DMS53 (cell line): ENCODE measurements around the gene SDCBP2.

Source experiments
- DNase-seq: peaks from one replicate; lab custom pipeline; 2025; lab: John Stamatoyannopoulos, UW

The SDCBP2 gene

DNA sequence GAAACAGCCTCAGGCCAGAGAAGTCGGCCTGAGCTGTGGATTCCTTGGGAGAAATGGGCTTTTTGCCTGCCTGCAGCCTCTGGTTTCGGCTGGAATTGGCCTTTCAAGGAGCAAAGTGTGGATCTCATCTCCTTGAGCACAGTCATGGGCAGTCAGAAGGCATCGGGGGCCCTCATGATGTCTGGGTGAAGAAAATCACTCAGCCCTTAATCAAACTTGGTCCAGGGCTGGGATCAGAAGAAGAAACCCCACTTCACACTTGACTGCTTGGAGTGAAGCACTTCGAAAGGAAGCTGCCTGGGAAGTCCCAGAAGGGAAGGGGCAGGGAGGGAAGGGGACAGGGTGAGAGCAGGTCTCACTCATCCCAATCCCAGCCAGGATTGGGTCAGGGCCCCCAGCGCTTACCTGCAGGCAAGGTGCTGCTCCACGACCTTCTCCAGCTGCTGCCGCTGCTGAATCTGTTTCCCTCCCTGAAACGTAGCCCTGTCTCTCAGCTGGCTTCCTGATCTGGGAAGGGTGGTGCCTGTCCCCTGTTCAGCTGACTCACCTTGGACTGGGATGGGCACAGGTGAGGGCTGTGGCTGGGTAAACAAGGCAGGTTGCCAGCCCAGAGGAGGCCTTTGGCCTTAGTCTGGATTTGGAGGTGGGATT is at the start of gene SDCBP2:
Gene SDCBP2, minus strand, starts transcription at position 460 of the 651 bp plus-strand sequence. CDS start 8,723 bp downstream, outside the sequence.
- DNase-seq = peak; percentile 91

DNA sequence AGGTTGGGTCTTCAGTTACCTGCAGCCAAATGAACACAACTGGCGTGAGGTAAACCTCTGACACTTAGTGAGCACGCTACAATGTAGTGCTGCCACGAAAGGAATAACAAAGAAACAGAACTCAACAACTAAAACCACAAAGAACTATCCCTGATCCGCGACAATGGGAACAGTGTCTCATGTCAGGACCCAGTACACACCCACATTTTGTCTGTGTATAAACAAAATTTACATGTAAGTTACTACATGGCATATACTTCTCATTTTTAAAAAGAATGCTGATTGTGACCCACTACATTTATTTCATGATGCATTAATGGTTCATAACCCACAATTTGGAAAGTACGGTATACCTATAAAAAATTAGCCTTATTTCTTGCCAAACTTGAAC is 49.8 kb upstream of the SDCBP2 start:
- DNase-seq = no peak

DNA sequence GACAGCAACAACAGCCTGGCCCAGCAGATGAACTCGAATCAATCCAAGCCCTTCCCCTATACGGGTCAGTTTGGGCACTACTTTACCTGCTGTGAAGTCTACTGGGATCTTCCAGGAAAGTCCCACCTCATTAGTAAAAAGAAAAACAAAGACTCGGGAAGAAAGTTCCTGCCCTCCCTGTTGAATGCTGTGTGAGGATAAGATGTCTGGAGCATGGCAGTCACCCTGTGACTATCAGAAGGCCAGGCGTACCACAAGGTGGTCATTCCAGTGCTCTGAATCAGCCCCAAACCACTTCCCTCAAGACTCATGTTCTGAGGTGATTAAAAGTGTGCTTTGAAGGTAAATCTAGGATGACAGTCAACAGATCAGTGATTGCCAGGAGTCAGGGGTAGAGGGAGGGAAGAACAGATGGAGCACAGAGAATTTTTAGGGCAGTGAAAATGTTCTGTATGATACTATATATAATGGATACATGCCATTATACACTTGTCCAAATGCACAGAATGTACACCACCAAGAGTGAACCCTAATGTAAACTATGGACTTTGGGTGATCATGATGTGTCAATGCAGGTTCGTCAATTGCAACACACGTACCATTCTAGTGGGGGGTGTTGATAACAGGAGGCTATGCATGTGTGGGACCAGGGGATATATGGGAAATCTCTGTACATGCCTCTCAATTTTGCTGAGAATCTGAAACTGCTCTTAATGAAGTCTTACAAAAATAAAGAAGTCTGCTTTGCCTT is 49.2 kb upstream of the SDCBP2 start:
- DNase-seq = no peak

GRCh38 chr20:1377341-1377871 is 48.5 kb upstream of the SDCBP2 start:
- no peak for DNase-seq

DNA sequence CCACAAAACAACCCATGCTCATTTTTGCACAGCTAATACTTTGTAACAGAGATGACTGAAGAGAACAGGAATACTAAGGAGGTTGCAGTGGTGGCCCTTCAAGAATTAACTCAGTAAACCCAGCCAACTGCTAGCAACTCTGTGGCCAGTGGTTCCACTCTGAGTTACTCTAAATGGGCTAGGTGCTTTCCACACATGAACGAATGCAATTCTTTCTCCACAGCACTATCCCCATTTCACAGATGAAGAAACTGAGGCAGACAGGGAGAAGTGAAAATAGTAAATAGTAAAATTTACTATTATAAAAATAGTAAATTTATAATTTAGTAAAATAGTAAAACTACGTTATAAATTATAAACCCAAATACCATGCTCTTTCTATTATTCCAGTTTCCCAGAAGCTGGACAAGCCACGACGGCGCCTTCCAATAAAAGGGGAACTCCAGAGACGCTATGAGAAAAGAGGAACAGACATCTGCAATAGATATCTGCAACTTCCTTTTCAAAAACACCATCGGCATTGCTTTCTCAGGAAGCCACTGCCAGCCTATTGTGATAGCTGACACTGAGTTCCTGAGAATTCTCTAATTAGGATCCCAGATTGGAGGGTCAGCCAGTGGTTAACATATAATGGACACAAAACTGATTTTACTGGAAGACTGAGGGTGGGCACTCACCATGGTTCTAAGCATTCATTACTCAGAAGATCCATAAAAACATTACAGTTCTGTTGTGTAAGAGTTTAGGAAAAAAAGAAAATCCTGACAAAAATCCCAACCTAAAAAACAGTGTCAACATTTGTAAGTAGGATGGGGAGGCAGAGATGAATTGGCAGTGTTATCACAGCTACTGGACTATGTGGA is 47.7 kb upstream of the SDCBP2 start:
- DNase-seq = no peak

DNA sequence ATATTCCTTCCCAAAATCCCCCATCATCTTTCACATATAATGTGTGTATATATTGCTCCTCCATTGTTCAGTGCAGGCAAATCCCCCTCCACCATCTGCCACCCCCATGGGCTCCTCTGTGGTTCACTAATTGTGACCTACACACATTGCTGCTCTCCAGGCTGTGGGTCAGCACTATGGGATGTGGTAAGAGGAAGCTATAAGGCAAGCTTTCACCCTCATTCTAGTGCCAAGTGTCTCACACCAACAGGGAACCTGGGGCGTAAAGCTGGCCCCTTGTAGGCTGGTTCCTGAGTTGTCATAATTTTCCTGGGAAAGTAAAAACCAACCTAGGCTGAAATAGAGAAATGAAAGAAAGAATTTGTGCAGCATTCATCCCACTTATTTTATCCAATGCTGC is 47.1 kb upstream of the SDCBP2 start:
- DNase-seq = no peak

GRCh38 chr20:1375515-1375914 is 46.6 kb upstream of the SDCBP2 start:
- DNase-seq = no peak

DNA sequence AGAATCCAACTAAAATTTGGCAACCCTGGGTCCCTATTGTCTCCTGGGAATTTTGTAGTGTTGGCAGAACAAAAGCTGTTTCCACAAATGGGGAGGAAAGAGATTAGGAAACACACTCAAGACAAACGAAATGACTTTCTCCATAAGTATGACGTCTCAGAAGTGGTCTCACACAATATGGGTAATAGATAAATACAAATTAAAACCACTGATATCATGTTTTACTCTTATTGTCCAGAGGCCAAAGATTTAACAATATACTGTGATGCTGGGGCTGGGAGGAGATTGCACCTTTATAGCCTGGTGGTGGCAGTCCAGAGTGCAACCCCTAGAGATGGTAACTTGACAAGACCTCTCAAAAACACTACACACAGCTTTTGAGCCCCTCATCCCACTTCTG is 45.3 kb upstream of the SDCBP2 start:
- no peak for DNase-seq

GRCh38 chr20:1373614-1374013 is 44.7 kb upstream of the SDCBP2 start:
- DNase-seq = no peak

DNA sequence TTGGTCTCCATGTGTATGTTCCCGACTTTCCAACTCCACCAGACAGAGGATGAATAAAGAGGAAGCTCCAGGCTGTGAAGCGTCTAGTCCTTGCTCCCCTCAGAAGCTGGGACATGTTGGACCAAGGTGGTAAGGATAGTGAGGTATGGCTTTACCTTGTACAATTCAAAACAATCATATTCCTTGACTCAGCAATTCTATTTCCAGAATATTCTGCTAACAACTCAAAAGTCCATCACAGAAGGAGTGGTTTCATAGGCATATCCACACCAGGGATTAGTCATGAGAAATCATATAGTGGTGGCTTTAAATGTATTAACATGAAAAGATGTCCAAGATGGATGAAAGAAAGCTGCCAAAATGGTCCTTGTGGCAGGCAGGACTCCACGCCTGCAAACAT is 44.1 kb upstream of the SDCBP2 start:
- DNase-seq = no peak

DNA sequence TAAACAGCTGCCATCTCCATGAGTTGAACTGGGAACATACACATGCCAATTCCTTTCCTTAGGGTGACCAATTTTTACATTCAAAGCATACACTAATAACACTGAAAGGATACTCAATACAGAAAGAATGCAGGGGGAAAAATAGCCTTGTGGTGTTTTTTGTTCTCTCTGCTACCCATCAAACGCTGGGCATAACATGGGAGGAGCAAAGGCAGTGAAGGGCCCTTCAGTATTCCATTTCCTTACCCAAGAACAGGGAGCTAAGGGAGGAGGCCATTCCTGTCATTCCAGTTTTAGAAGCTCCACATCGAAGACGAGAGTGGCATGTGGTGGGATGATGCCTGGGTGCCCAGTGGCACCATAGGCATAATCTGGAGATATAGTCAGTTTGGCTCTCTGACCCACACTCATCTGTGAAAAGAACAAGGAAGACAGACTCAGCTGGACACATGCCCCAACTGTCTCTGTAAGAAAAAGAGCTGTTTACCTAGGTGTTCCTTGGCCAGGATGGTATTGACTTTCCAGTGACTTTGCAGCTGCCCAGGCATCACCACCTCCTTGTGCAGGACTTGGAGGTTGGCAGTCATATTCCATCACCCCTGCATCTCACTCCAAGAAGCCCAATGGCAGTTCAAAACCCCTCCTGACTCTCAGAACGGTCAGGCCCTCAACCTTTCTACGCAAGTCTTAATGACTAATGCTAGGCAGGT is 43.0 kb upstream of the SDCBP2 start:
- DNase-seq = no peak

DNA sequence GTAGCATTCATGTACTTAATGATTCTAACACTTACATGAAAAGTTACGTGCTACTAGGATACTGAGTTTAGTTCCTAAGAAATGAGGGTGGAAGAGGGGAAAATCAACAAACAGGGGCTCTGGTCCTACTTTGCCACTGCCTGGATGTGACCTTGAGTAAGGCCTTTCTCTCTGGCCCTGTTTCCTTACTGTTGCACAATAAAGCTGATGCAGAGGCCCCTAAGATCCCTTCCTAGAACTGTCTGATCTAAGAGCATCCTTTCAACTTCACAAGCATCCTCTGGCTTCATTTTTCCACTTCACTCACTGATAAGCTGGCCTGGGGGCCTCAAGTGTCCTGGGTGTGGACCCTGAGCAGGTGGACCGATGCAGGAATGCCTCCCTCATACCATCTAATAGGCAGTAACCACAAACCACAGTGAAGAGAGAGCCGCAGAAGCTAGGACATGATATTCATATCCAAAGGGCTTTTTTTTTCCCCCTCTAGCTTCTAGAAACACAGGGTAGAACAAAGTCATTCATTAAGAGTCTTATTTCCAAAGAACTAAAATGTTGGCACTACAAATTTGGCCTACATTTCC is 42.4 kb upstream of the SDCBP2 start:
- DNase-seq = no peak

DNA sequence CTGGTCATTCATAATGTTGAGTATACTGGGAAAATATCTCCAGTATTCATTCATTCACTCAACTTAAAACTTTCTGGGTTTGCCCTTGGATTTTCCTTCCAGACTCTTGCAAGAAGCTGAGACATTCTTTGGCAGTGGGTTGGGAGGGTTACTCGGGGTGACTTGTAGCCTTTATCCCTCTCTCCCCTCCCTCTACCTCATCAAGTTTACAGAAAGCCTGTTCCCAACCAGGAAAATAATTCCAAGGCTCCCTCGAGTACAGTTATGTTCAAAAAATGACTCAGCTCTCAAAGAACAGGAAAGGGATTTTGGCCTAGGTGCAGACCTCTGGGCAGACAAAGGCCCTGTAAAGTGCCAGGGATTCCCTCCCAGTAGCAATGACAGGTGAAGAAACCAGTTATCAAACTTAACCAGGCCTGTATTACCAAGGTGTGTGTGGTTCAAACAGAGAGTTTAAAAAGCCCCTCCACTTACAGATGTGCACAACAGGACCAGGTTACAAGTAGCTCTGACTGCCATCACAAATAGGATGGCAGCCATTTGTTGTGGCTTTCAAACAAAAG is 41.7 kb upstream of the SDCBP2 start:
- DNase-seq = no peak

DNA sequence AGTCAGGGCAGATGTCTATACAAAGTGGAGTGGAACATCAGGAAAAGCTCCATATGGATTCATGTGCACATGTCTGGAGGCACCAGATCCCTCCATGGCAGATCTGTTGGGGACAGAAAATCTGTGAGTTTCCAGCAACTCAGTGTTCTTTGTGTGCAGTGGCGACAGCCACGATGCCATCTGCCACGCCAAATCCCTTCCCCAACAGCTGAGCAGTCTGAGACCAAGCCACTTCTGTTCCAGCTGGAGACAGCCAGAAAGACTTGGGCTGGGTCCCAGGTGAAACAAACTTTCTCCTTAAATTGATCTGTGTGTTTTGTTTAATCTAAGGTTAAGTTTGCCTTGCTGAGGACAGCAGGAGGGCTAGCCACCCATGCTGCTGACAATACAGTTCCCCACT is 41.0 kb upstream of the SDCBP2 start:
- no peak for DNase-seq

DNA sequence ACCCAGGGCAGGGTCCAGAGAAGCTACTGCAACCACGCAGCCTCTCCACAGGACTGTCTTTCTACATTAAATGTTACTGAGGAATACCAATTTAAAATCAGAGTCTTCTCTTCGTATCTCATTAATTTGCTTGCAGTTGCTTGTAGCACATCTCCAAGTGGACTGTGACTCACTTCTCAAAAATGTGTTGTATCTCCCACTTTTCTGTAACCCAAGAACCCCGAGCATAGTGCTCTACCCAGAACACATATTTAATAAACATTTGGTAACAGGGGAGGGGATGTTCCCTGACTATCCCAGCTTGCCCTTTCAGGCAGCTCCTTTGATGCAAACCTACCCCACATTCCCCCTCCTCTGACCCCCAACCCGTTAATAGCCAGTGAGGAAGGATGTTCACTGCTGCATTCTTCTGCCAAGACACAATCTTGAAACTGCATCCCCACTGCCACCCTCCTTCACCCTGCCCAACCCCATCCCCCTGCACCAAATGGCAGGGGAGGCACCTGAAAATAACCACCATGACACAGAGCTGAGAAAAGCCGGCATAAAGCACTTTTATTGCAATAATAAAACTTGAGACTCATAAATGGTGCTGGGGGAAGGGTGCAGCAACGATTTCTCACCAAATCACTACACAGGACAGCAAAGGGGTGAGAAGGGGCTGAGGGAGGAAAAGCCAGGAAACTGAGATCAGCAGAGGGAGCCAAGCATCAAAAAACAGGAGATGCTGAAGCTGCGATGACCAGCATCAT is 39.7 kb upstream of the SDCBP2 start:
- no peak for DNase-seq

- no peak for DNase-seq
Measured at GRCh38 chr20:1367479-1367878, 38.5 kb upstream of the SDCBP2 start.

DNA sequence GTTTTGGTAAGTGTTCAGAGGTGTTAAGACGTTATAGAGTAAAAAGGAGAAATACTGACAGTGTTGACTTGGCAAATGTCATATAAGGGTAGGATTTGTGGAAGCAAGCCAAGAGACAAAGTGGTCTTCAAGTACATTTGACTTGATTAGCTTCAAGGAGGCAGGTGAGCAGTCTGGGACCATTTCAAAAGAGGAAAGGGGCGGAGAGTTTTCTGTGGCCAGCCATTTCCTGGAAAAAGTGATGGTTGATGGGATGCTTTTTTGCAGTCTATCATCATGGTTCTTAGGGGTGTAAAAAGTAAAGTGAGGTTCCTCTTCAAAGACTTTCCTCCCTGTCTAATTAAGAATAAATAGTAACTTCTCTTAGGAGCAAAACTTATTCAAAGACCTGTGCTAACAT is 35.2 kb upstream of the SDCBP2 start:
- no peak for DNase-seq

GRCh38 chr20:1363522-1363921 is 34.6 kb upstream of the SDCBP2 start:
- DNase-seq = no peak

- DNase-seq = no peak
Measured at GRCh38 chr20:1362484-1362883, 33.5 kb upstream of the SDCBP2 start.

DNA sequence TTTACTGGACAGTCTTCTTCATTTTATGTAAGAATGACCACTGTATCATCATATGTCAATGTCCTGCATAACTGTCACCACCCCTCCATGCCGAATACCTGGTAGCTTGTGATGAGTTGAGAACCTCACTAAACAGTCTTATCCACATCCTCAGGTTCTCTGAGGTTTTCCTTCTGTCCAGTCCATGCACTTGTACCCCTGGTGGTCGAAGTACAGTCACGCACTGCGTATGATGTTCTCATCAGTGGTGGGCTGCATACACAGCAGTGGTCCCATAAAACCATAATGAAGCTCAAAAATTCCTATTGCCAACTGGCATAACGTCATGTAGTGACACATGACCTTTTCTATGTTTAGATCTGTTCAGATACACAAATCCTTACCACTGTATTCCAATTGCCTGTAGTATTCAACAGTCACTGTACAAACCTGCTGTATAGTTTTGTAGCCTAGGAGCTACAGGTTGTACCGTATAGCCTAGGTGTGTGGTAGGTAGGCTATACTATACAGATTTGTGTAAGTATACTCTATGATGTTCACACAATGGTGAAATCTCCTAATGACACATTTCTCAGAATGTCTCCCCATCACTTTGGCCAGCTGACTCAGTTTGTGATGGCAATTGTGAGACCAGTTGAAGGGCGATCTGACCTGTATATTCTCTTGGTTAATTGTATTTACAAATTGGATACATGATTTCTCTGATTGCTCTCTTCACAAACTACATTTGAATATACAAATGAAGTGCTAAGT is 31.3 kb upstream of the SDCBP2 start:
- DNase-seq = no peak
